Smooth muscle cell (in vitro differentiated cells): ENCODE measurements around the gene LMTK2. TPM values are rescaled to one million over a fixed set of nuclear protein-coding genes. Genes with fewer than 3 reads are reported as not detected.

Source experiments
- DNase-seq: peaks from one replicate; lab custom pipeline; 2025; ENCODE audit not compliant: unreplicated experiment; lab: John Stamatoyannopoulos, UW
- H2AFZ ChIP-seq: fragments of 200-600 bp; sonication (generic); 2 replicates; pipeline ENCODE4 v1.6.0; 2016; ENCODE audit warnings: antibody characterized with exemption, low read depth, mild to moderate bottlenecking
- H3F3A ChIP-seq: fragments of 200-600 bp; sonication (generic); 2 replicates; pipeline ENCODE4 v1.6.0; 2017; ENCODE audit warnings: antibody characterized with exemption, low read depth
- H3K27ac ChIP-seq: fragments of 200-600 bp; sonication (generic); 2 replicates; pipeline ENCODE4 v1.5.1; 2016; ENCODE audit warnings: low read depth, mild to moderate bottlenecking
- H3K27me3 ChIP-seq: fragments of 200-600 bp; sonication (generic); 2 replicates; pipeline ENCODE4 v1.6.1; 2016; ENCODE audit warnings: low read depth, mild to moderate bottlenecking
- H3K36me3 ChIP-seq: fragments of 200-600 bp; sonication (generic); 2 replicates; pipeline ENCODE4 v1.5.1; 2016; ENCODE audit warnings: low read depth
- H3K4me1 ChIP-seq: fragments of 200-600 bp; sonication (generic); 2 replicates; pipeline ENCODE4 v1.5.1; 2016; ENCODE audit warnings: low read depth
- H3K4me2 ChIP-seq: fragments of 200-600 bp; sonication (generic); 2 replicates; pipeline ENCODE4 v1.6.0; 2016; ENCODE audit warnings: mild to moderate bottlenecking
- H3K4me3 ChIP-seq: fragments of 200-600 bp; sonication (generic); 2 replicates; pipeline ENCODE4 v1.5.1; 2016; ENCODE audit warnings: mild to moderate bottlenecking
- H3K79me2 ChIP-seq: fragments of 200-600 bp; sonication (generic); 2 replicates; pipeline ENCODE4 v1.6.0; 2016; ENCODE audit warnings: low read depth, mild to moderate bottlenecking
- H3K9ac ChIP-seq: fragments of 200-600 bp; sonication (generic); 2 replicates; pipeline ENCODE4 v1.6.0; 2016; ENCODE audit warnings: low read depth
- H3K9me3 ChIP-seq: fragments of 200-600 bp; sonication (generic); replicated peaks from 2 replicates; pipeline ENCODE4 v1.5.1; 2016; ENCODE audit warnings: low read depth
- H4K20me1 ChIP-seq: fragments of 200-600 bp; sonication (generic); 2 replicates; pipeline ENCODE4 v1.6.0; 2016; ENCODE audit warnings: low read depth
- CTCF ChIP-seq: fragments of 200-600 bp; sonication (generic); IDR thresholded peaks from 2 replicates; pipeline ENCODE4 v1.5.1; 2017; ENCODE audit warnings: borderline replicate concordance, mild to moderate bottlenecking, antibody characterized with exemption; ENCODE audit not compliant: insufficient read depth, poor library complexity, severe bottlenecking
- WGBS: methylation state at CpG from one replicate; pipeline ENCODE4 v1.1.7; 2016; ENCODE audit warnings: low lambda C conversion rate; 5-methylcytosine and 5-hydroxymethylcytosine counted together
- polyA plus RNA-seq: library from polyadenylated mRNA; unstranded; fragments of >200 nt; fragmentation: Nextera tagmentation; extraction: Ambion mirVana; gene quantifications from 2 replicates; pipeline ENCODE4 v1.2.1, GENCODE V29; 2016
- total RNA-seq: library from RNA; depleted of rRNA; stranded (reverse); fragments of >200 nt; gene quantifications from 2 replicates; pipeline ENCODE4 v1.2.3, GENCODE V29; 2014

LMTK2 gene
- total and polyA plus RNA-seq, 2 experiments from 2014 or later, result 3.0 to 8.7 TPM

DNA sequence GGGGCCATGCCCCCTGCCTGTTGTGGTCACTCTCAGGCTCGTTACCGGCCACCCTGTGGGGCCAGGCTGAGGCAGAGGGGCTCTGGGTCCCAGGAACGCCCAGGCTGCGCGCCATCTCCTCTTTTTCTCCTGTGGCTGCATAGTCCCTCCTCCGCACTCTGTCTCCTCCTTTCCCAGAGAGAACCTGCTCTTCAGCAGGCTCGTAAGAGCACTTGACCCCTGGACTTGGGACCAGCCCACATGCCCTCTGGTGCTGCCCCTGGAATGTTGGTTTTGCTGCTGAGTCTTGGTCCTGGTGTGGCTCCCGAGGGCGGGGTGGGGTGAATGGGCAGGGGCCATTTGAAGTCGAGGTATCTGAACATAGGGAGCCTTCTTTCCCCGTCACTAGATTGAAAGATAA is 98.0 kb downstream of the LMTK2 start:
- no peak overlapping the region for H3K9ac ChIP-seq

DNA sequence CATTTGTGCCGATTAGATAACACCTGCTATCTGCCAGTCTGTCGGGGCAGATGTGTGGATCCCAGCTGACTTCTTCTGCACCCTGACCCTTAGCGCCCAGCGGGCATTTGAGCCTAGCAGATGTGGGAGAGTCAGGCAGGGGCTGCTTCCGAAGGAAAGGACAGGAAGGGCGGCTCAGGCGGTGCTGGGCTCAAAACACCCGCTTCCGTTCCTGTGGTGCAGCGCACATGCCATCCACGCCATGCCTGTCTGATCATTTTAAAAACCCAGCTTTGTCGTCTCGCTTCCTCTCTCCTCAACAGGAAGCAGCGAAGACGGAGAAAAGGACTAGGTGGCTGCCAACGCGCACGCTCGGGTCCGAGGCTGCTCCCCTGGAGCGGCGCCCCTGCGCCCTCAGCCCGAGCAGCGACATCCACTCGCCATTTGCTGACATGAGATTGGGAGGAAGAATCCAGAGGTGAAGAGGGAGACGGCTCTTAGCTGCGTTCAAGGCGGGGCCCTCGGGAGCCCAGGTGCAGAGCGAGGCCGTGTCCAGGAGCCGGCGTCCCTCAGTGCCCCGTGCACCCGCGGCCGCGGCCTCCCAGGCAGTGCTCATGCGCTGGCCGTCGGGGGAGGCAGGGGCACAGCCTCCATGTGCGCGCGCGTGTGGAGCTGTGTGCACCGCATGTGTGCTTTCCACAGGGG is 98.6 kb downstream of the LMTK2 start:
- Histone ChIP-seq H3K9ac (no peak overlapping the region), H3K4me1 (no peaks in the 10 kb centered on the region), H4K20me1 (peaks cover 6% of the 10 kb centered on the region), H3K79me2 (no peaks in the 10 kb centered on the region), H3K4me2 (no peak overlapping the region), H3K9me3 (no peaks in the 10 kb centered on the region), H2AFZ (no peak overlapping the region), H3K27me3 (no peaks in the 10 kb centered on the region), H3K4me3 (no peak overlapping the region), H3K36me3 (no peaks in the 10 kb centered on the region), H3F3A (no peaks in the 10 kb centered on the region), H3K27ac (no peak overlapping the region)
- no peak for TF ChIP-seq CTCF
- 98% methylated on average over 44 of the region's 47 CpGs for WGBS
- no peak for DNase-seq

More for the DNA sequence above, 98.0 kb downstream of the LMTK2 start:
- peaks cover 6% of the 10 kb centered on the region for H4K20me1 ChIP-seq
- H3K36me3 ChIP-seq, result no peaks in the 10 kb centered on the region
- no peaks in the 10 kb centered on the region for H3F3A ChIP-seq
- no peaks in the 10 kb centered on the region for H3K4me1 ChIP-seq
- no peak for TF ChIP-seq CTCF
- WGBS, result 94% methylated on average over 11 of the region's 11 CpGs
- H3K27ac ChIP-seq, result no peak overlapping the region
- no peaks in the 10 kb centered on the region for H3K27me3 ChIP-seq
- no peak overlapping the region for H3K4me3 ChIP-seq
- H3K79me2 ChIP-seq, result no peaks in the 10 kb centered on the region
- no peaks in the 10 kb centered on the region for H3K9me3 ChIP-seq
- no peak overlapping the region for H2AFZ ChIP-seq
- H3K4me2 ChIP-seq, result no peak overlapping the region
- DNase-seq, result no peak

GRCh38 chr7:98206451-98207330 is 100.0 kb downstream of the LMTK2 start:
- H3K36me3 ChIP-seq, result no peaks in the 10 kb centered on the region
- H3K4me2 ChIP-seq, result no peak overlapping the region
- no peak overlapping the region for H3K9ac ChIP-seq
- H4K20me1 ChIP-seq, result peaks cover 6% of the 10 kb centered on the region
- no peak overlapping the region for H2AFZ ChIP-seq
- DNase-seq, result no peak
- no peaks in the 10 kb centered on the region for H3K4me1 ChIP-seq
- H3F3A ChIP-seq, result no peaks in the 10 kb centered on the region
- H3K27me3 ChIP-seq, result no peaks in the 10 kb centered on the region
- no peak overlapping the region for H3K4me3 ChIP-seq
- 94% methylated on average over 47 of the region's 47 CpGs for WGBS
- H3K27ac ChIP-seq, result no peak overlapping the region
- no peak for TF ChIP-seq CTCF
- no peaks in the 10 kb centered on the region for H3K9me3 ChIP-seq
- no peaks in the 10 kb centered on the region for H3K79me2 ChIP-seq
